IMR-90 (cell line): Measurements from ENCODE around the gene SCNN1B. TPM values are rescaled to one million over a fixed set of nuclear protein-coding genes. Genes with fewer than 3 reads are reported as not detected.

Source experiments
- ATAC-seq: fragments of 200-7000 bp; cut with Tn5 transposase; 2 replicates; pipeline ENCODE4 v1.9.1; 2020; ENCODE audit warnings: low read depth, mild to moderate bottlenecking, moderate library complexity
- BruUV-seq: library from RNA; stranded (reverse); fragments of 400-500 nt; replicated peaks from 2 replicates; lab custom pipeline; 2021; lab: Mats Ljungman, UMichigan
- CTCF ChIA-PET: fragments of 300-600 bp; formaldehyde crosslinking; extraction: SDS; loops from one replicate; lab custom pipeline; 2021; ENCODE audit warnings: antibody characterized with exemption; lab: Yijun Ruan, JAX
- POLR2A ChIA-PET: fragments of 300-600 bp; sonication (Branson Sonifier 250); formaldehyde crosslinking; loops from one replicate; lab custom pipeline; 2022; ENCODE audit warnings: antibody characterized with exemption; ENCODE audit not compliant: unreplicated experiment; lab: Charles Lee
- DNase-seq: peaks from one replicate; pipeline ENCODE4 v3.0.0; 2013
- H2AFZ ChIP-seq: replicated peaks from 2 replicates; pipeline ENCODE3; 2013; ENCODE audit warnings: low read length, mild to moderate bottlenecking; ENCODE audit not compliant: poor library complexity
- H2AK5ac ChIP-seq: 2 replicates; pipeline ENCODE4 v1.6.1; 2013; ENCODE audit warnings: low read depth, low read length, inconsistent platforms
- H2AK9ac ChIP-seq: replicated peaks from 2 replicates; pipeline ENCODE3; 2013; ENCODE audit warnings: mild to moderate bottlenecking, low read depth, low read length, moderate library complexity; ENCODE audit not compliant: poor library complexity
- H2BK120ac ChIP-seq: 2 replicates; pipeline ENCODE4 v1.6.1; 2013; ENCODE audit warnings: low read depth, low read length, inconsistent platforms
- H2BK15ac ChIP-seq: 3 replicates; pipeline ENCODE4 v1.6.1; 2013; ENCODE audit warnings: low read depth, low read length, inconsistent platforms
- H2BK20ac ChIP-seq: 2 replicates; pipeline ENCODE4 v1.6.1; 2013; ENCODE audit warnings: low read depth, mild to moderate bottlenecking, inconsistent platforms, low read length, moderate library complexity
- H2BK5ac ChIP-seq: 2 replicates; pipeline ENCODE4 v1.6.1; 2013; ENCODE audit warnings: mild to moderate bottlenecking, low read depth, low read length, inconsistent platforms; ENCODE audit not compliant: poor library complexity, severe bottlenecking
- H3K14ac ChIP-seq: replicated peaks from 2 replicates; pipeline ENCODE4 v1.6.1; 2013; ENCODE audit warnings: low read depth, low read length, inconsistent platforms
- H3K18ac ChIP-seq: 2 replicates; pipeline ENCODE4 v1.6.1; 2013; ENCODE audit warnings: low read depth, low read length, control low read depth
- H3K23ac ChIP-seq: 2 replicates; pipeline ENCODE4 v1.6.1; 2013; ENCODE audit warnings: low read depth, low read length, inconsistent platforms
- H3K27ac ChIP-seq: 2 replicates; pipeline ENCODE4 v1.5.1; 2013; ENCODE audit warnings: mild to moderate bottlenecking, control low read depth, low read length; ENCODE audit not compliant: insufficient read depth
- H3K27me3 ChIP-seq: 2 replicates; pipeline ENCODE4 v1.6.1; 2013; ENCODE audit warnings: low read length; ENCODE audit not compliant: control insufficient read depth, insufficient read depth
- H3K36me3 ChIP-seq: 2 replicates; pipeline ENCODE4 v1.6.1; 2013; ENCODE audit warnings: low read length, mixed read lengths; ENCODE audit not compliant: control insufficient read depth, insufficient read depth
- H3K4ac ChIP-seq: 2 replicates; pipeline ENCODE4 v1.6.1; 2013; ENCODE audit warnings: low read depth, low read length, inconsistent platforms
- H3K4me1 ChIP-seq: 2 replicates; pipeline ENCODE4 v1.6.1; 2013; ENCODE audit warnings: low read length, mixed read lengths; ENCODE audit not compliant: control insufficient read depth, insufficient read depth
- H3K4me2 ChIP-seq: 2 replicates; pipeline ENCODE4 v1.6.1; 2013; ENCODE audit warnings: low read depth, mild to moderate bottlenecking, control low read depth, low read length, moderate library complexity
- H3K4me3 ChIP-seq: 2 replicates; pipeline ENCODE4 v1.5.1; 2013; ENCODE audit warnings: low read depth, mild to moderate bottlenecking, control low read depth, low read length, moderate library complexity; ENCODE audit not compliant: insufficient read depth
- H3K56ac ChIP-seq: 2 replicates; pipeline ENCODE4 v1.6.1; 2013; ENCODE audit warnings: low read length, inconsistent platforms; ENCODE audit not compliant: insufficient read depth; ENCODE audit errors: extremely low read depth
- H3K79me1 ChIP-seq, 2 experiments: 2 replicates each; pipeline ENCODE4 v1.6.1; 2013; ENCODE audit warnings: low read length in 2 of 2, inconsistent platforms in 1 of 2, low read depth in 1 of 2
- H3K9ac ChIP-seq: 2 replicates; pipeline ENCODE4 v1.6.1; 2013; ENCODE audit warnings: low read depth, low read length, control low read depth
- H3K9me1 ChIP-seq: 2 replicates; pipeline ENCODE4 v1.6.1; 2013; ENCODE audit warnings: low read length, inconsistent platforms; ENCODE audit not compliant: insufficient read depth
- H3K9me3 ChIP-seq: 2 replicates; pipeline ENCODE4 v1.6.1; 2013; ENCODE audit warnings: low read length; ENCODE audit not compliant: control insufficient read depth, insufficient read depth
- H4K20me1 ChIP-seq: 2 replicates; pipeline ENCODE4 v1.6.1; 2013; ENCODE audit warnings: low read length, inconsistent platforms; ENCODE audit not compliant: insufficient read depth
- H4K5ac ChIP-seq: 2 replicates; pipeline ENCODE4 v1.6.1; 2013; ENCODE audit warnings: mild to moderate bottlenecking, low read depth, low read length, control low read depth
- H4K8ac ChIP-seq, 2 experiments: 2 replicates each; pipeline ENCODE4 v1.6.1; 2013; ENCODE audit warnings: low read depth in 2 of 2, low read length in 2 of 2, control low read depth in 1 of 2, inconsistent platforms in 1 of 2
- H4K91ac ChIP-seq: 2 replicates; pipeline ENCODE4 v1.6.1; 2013; ENCODE audit warnings: low read depth, low read length, inconsistent platforms; ENCODE audit not compliant: insufficient read depth
- BHLHE40 ChIP-seq: fragments of 150-350 bp; IDR thresholded peaks from 2 replicates; pipeline ENCODE4 v1.6.1; 2016; ENCODE audit warnings: mild to moderate bottlenecking, low read depth, low read length
- CEBPB ChIP-seq: IDR thresholded peaks from 2 replicates; pipeline ENCODE4 v1.6.1; 2012; ENCODE audit warnings: low read depth, low read length, improper control_type of control experiment
- CHD1 ChIP-seq: IDR thresholded peaks from 2 replicates; pipeline ENCODE4 v1.6.1; 2012; ENCODE audit warnings: low read depth, low read length, improper control_type of control experiment
- FOS ChIP-seq: fragments of 150-350 bp; IDR thresholded peaks from 2 replicates; pipeline ENCODE4 v1.6.1; 2016; ENCODE audit warnings: low read depth, low read length
- MAFK ChIP-seq: IDR thresholded peaks from 2 replicates; pipeline ENCODE4 v1.6.1; 2012; ENCODE audit warnings: low read depth, low read length, improper control_type of control experiment
- MAZ ChIP-seq: IDR thresholded peaks from 2 replicates; pipeline ENCODE4 v1.6.1; 2012; ENCODE audit warnings: low read depth, mild to moderate bottlenecking, low read length, improper control_type of control experiment, moderate library complexity, borderline replicate concordance
- MXI1 ChIP-seq: IDR thresholded peaks from 2 replicates; pipeline ENCODE4 v1.6.1; 2012; ENCODE audit warnings: low read depth, mild to moderate bottlenecking, low read length, moderate library complexity, borderline replicate concordance
- NFE2L2 ChIP-seq: fragments of 150-350 bp; IDR thresholded peaks from 2 replicates; pipeline ENCODE4 v1.6.1; 2016; ENCODE audit warnings: low read depth, mild to moderate bottlenecking, low read length
- POLR2A ChIP-seq: IDR thresholded peaks from 2 replicates; pipeline ENCODE4 v1.6.1; 2012; ENCODE audit warnings: mild to moderate bottlenecking, low read depth, low read length
- RAD21 ChIP-seq: IDR thresholded peaks from 2 replicates; pipeline ENCODE4 v1.6.1; 2012; ENCODE audit warnings: low read length, improper control_type of control experiment
- RCOR1 ChIP-seq: IDR thresholded peaks from 2 replicates; pipeline ENCODE4 v1.6.1; 2012; ENCODE audit warnings: mild to moderate bottlenecking, low read length, improper control_type of control experiment; ENCODE audit not compliant: insufficient replicate concordance
- RFX5 ChIP-seq: IDR thresholded peaks from 2 replicates; pipeline ENCODE4 v1.8.0; 2012; ENCODE audit warnings: low read depth, mild to moderate bottlenecking, low read length, moderate library complexity
- SMC3 ChIP-seq: fragments of 150-350 bp; IDR thresholded peaks from 2 replicates; pipeline ENCODE4 v1.6.1; 2016; ENCODE audit warnings: low read depth, mild to moderate bottlenecking, antibody characterized with exemption, low read length, moderate library complexity
- USF2 ChIP-seq: fragments of 150-350 bp; IDR thresholded peaks from 2 replicates; pipeline ENCODE4 v1.6.1; 2017; ENCODE audit warnings: mild to moderate bottlenecking, antibody characterized with exemption, low read length, low read depth
- dilution Hi-C: fragments of 300-500 bp; cut with HindIII; formaldehyde crosslinking; loops from one replicate; pipeline ENCODE4 v1.14.3; 2018; ENCODE audit warnings: low sequenced_read_pairs; ENCODE audit not compliant: unreplicated experiment
- in situ Hi-C: fragments of 300-500 bp; cut with MboI; formaldehyde crosslinking; loops from 3 replicates; pipeline ENCODE4 v1.14.3; 2019; ENCODE audit warnings: low sequenced_read_pairs, inconsistent platforms, mixed read lengths
- intact Hi-C: fragments of 100-400 bp; cut with micrococcal nuclease; formaldehyde crosslinking; loops from 2 replicates; pipeline ENCODE4 v1.10.0; 2022
- polyA plus RNA-seq, 3 experiments: library from polyadenylated mRNA; depleted of rRNA; stranded (reverse); fragments of >200 nt; gene quantifications; 2 replicates each; pipeline ENCODE4 v1.2.3, GENCODE V29; 2012; ENCODE audit warnings: low replicate concordance in 1 of 3
- total RNA-seq: library from RNA; depleted of rRNA; stranded (reverse); fragments of >200 nt; gene quantifications from 2 replicates; pipeline ENCODE4 v1.2.3, GENCODE V29; 2012
- TF ChIP-seq, protein P1 (sequence below): fragments of 150-350 bp; IDR thresholded peaks from 2 replicates; pipeline ENCODE4 v1.6.1; 2016; ENCODE audit warnings: low read depth, mild to moderate bottlenecking, low read length, moderate library complexity, borderline replicate concordance
- TF ChIP-seq, protein P2 (sequence below): conservative IDR thresholded peaks from 2 replicates; pipeline ENCODE4 v1.5.1; 2012; ENCODE audit warnings: mild to moderate bottlenecking, low read depth, low read length, improper control_type of control experiment

SCNN1B gene
- total and polyA plus RNA-seq, 2 of the 4 experiments (the other 2 are of a cell fraction) = not detected

DNA sequence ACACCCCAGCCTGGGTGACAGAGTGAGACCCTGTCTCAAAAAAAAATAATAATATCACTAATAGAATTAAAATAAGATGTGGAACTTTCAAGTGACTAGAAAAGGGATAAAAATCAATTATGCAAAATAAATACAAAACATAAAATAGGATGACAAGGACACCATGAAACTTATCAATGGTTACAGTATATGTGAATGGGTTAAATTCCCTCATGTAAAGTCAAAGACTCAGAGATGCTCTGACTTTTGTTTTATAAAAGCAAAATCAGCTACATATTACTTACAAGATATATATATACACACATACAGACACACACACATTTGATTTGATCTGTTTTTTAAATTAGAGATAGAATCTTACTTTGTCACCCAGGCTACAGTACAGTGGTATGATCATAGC, 33.5 kb upstream of the SCNN1B start:
- POLR2A ChIA-PET = no interaction called here

More for the DNA sequence above, 33.5 kb upstream of the SCNN1B start:
- Histone ChIP-seq H3K4me3 (no peak overlapping the region), H2AK5ac (no peak overlapping the region), H2AK9ac (no peak overlapping the region), H2BK15ac (no peak overlapping the region), H3K14ac (no peak overlapping the region), H3K9ac (no peak overlapping the region), H3K79me1 (no peaks in the 10 kb centered on the region), H2BK20ac (no peak overlapping the region), H3K9me1 (no peaks in the 10 kb centered on the region), H3K36me3 (no peaks in the 10 kb centered on the region), H3K4me2 (no peak overlapping the region), H2BK120ac (no peak overlapping the region), H3K27ac (no peak overlapping the region), H3K27me3 (no peaks in the 10 kb centered on the region), H4K5ac (no peak overlapping the region), H3K18ac (no peak overlapping the region), H3K56ac (no peak overlapping the region), H4K8ac (no peak overlapping the region), H3K23ac (no peak overlapping the region), H2AFZ (no peak overlapping the region), H4K91ac (no peak overlapping the region), H3K9me3 (no peaks in the 10 kb centered on the region), H3K4ac (no peak overlapping the region), H3K4me1 (no peaks in the 10 kb centered on the region), H4K20me1 (no peaks in the 10 kb centered on the region), H2BK5ac (no peak overlapping the region)
- in situ Hi-C loops (no loop called here), intact Hi-C loops (no loop called here), dilution Hi-C loops (no loop called here)
- TF ChIP-seq MAZ = no peak
- TF ChIP-seq RCOR1 = no peak
- TF ChIP-seq RAD21 = no peak
- TF ChIP-seq POLR2A = no peak
- no peak for TF ChIP-seq NFE2L2
- TF ChIP-seq, protein P1, sequence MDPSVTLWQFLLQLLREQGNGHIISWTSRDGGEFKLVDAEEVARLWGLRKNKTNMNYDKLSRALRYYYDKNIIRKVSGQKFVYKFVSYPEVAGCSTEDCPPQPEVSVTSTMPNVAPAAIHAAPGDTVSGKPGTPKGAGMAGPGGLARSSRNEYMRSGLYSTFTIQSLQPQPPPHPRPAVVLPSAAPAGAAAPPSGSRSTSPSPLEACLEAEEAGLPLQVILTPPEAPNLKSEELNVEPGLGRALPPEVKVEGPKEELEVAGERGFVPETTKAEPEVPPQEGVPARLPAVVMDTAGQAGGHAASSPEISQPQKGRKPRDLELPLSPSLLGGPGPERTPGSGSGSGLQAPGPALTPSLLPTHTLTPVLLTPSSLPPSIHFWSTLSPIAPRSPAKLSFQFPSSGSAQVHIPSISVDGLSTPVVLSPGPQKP = no peak
- no peak for TF ChIP-seq MAFK
- TF ChIP-seq BHLHE40 = no peak
- no peak for TF ChIP-seq USF2
- TF ChIP-seq, protein P2, sequence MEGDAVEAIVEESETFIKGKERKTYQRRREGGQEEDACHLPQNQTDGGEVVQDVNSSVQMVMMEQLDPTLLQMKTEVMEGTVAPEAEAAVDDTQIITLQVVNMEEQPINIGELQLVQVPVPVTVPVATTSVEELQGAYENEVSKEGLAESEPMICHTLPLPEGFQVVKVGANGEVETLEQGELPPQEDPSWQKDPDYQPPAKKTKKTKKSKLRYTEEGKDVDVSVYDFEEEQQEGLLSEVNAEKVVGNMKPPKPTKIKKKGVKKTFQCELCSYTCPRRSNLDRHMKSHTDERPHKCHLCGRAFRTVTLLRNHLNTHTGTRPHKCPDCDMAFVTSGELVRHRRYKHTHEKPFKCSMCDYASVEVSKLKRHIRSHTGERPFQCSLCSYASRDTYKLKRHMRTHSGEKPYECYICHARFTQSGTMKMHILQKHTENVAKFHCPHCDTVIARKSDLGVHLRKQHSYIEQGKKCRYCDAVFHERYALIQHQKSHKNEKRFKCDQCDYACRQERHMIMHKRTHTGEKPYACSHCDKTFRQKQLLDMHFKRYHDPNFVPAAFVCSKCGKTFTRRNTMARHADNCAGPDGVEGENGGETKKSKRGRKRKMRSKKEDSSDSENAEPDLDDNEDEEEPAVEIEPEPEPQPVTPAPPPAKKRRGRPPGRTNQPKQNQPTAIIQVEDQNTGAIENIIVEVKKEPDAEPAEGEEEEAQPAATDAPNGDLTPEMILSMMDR = no peak
- TF ChIP-seq RFX5 = no peak
- TF ChIP-seq CHD1 = no peak
- TF ChIP-seq MXI1 = no peak
- no peak for TF ChIP-seq SMC3
- TF ChIP-seq CEBPB = no peak
- no peak for TF ChIP-seq FOS
- DNase-seq = no peak
- CTCF ChIA-PET = interaction anchor here (0.6 to 0.7 kb wide), 2 partner anchors 50 to 167 kb away, joined by 3 to 5 read pairs; no protein-coding TSS in a partner anchor
- no TSS peak for BruUV-seq
- ATAC-seq = no peak
